Gastroesophageal sphincter (tissue), 3 donors: ENCODE data around the gene PPBP.

ENCODE experiments used
- CTCF ChIP-seq, 4 experiments: fragments of 200-600 bp in 2 of 4; fragments of 450-650 bp in 2 of 4; sonication (generic) in 1 of 4; IDR thresholded peaks; one replicate each; pipeline ENCODE4 v1.5.1; 2017 to 2019; ENCODE audit warnings: antibody characterized with exemption in 4 of 4, mild to moderate bottlenecking in 2 of 4, moderate library complexity in 2 of 4
- POLR2A ChIP-seq, 2 donors: fragments of 450-650 bp; IDR thresholded peaks; one replicate each; pipeline ENCODE4 v1.6.1; 2017; ENCODE audit warnings: antibody characterized with exemption in 2 of 2, mild to moderate bottlenecking in 2 of 2, moderate library complexity in 1 of 2
- POLR2AphosphoS5 ChIP-seq: sonication (generic); formaldehyde crosslinking; IDR thresholded peaks from one replicate; pipeline ENCODE4 v1.6.1; 2017; ENCODE audit warnings: antibody characterized with exemption

GRCh38 chr4:73945674-73946449, 42.1 kb downstream of the PPBP start:
- TF ChIP-seq POLR2A (IDR thresholded peaks at IDR 0.05) (no peak), CTCF (IDR thresholded peaks at IDR 0.05) (no peak), POLR2AphosphoS5 (no peak)
